LoVo (cell line): Measurements from ENCODE around the gene GBP1.

Experiments used
- DNase-seq: peaks from one replicate; pipeline ENCODE4 v3.0.0-alpha.2; 2016; ENCODE audit warnings: low spot score

GBP1 gene

DNA sequence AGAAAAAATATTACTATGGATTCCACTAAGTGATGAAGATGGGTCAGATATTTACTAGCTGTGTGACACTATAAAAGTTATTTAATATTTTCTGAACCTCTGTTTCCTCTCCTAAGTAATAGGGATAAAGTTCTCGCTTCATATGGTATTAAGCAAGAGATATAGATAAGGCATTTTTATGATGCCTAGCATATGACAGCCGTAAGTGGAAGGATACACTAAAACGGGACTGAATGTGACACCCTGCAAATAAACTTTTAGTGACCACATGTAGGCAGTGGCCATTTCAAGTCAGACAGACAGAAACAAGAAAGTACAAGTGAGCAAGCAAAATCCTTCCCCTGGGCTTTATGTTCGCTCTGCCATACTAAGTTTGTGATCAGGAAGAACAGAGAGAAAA is 56.5 kb downstream of the GBP1 start:
- no peak for DNase-seq

DNA sequence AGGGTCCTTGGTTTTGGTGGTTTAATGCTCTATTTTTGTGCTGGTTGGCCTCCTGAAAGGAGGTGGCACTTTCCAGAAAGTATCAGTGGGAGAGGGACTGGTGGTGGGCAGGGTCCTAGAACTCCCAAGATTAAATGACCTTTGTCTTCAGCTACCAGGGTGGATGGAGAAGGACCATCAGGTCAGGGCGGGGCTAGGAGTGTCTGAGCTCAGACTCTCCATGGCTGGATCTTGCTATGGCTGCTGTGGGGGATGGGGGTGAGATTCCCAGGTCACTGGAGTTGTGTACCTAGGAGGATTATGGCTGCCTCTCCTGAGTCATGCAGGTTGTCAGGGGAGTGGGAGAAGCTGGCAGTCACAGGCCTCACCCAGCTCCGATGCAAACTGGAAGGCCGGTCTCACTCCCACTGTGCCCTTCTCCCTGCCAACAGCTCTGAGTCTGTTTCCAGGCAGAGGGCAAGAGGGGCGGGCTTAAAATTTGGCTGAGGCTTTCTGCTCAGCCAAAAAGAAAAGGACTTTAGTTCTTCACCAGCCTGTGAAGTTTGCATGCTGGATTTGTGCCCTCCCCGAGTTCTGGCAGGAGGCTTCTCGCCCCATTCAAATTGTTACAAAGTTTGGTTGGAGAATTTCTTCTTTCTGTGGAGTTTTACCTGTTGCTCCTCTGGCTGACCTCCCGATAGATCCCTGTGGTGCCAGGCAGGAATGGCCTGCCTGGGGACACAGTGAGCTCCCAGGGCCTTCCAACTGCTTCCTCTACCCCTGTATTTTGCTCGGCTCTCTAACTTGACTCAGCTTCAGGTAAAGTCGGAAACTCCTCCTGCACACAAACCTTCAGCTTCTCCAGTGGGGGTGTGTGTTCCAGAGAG is 59.5 kb downstream of the GBP1 start:
- DNase-seq: no peak
